Cardiac muscle cell (in vitro differentiated cells and primary cell): ENCODE measurements around the gene LRIG1. TPM values are rescaled to one million over a fixed set of nuclear protein-coding genes. Genes with fewer than 3 reads are reported as not detected.

ENCODE experiments used
- DNase-seq, 2 donors: peaks; one replicate each; pipeline versions ENCODE4 v3.0.0 to v3.0.0-alpha.2; 2010 to 2017; ENCODE audit warnings: low read depth in 1 of 2, low spot score in 1 of 2
- H3K27ac ChIP-seq: fragments of 200-600 bp; sonication (generic); 2 replicates; pipeline ENCODE4 v1.5.1; 2016
- H3K27me3 ChIP-seq: fragments of 200-600 bp; sonication (generic); 2 replicates; pipeline ENCODE4 v1.6.0; 2016; ENCODE audit warnings: control low read depth
- H3K36me3 ChIP-seq: fragments of 200-600 bp; sonication (generic); 2 replicates; pipeline ENCODE4 v1.5.1; 2016; ENCODE audit warnings: control low read depth
- H3K4me1 ChIP-seq: fragments of 200-600 bp; sonication (generic); 2 replicates; pipeline ENCODE4 v1.8.1; 2017; ENCODE audit warnings: low read depth, mild to moderate bottlenecking, mixed run types
- H3K4me3 ChIP-seq: fragments of 200-600 bp; sonication (generic); 2 replicates; pipeline ENCODE4 v1.5.1; 2016; ENCODE audit warnings: mild to moderate bottlenecking
- H3K9me3 ChIP-seq: fragments of 200-600 bp; sonication (generic); 2 replicates; pipeline ENCODE4 v1.5.1; 2017; ENCODE audit warnings: low read depth, mild to moderate bottlenecking, control low read depth
- polyA plus RNA-seq: library from polyadenylated mRNA; unstranded; fragments of >200 nt; fragmentation: Nextera tagmentation; extraction: Ambion mirVana; gene quantifications from 2 replicates; pipeline ENCODE4 v1.2.1, GENCODE V29; 2016
- total RNA-seq: library from RNA; depleted of rRNA; stranded (reverse); fragments of >200 nt; gene quantifications from 2 replicates; pipeline ENCODE4 v1.2.3, GENCODE V29; 2016
- TF ChIP-seq, protein P1 (sequence below): IDR thresholded peaks from 2 replicates; pipeline ENCODE4 v1.5.1; 2012; ENCODE audit warnings: low read depth, mild to moderate bottlenecking, low read length

Gene LRIG1
- total and polyA plus RNA-seq, 2 experiments from 2014 or later, result 27.8 to 51.1 TPM

DNA sequence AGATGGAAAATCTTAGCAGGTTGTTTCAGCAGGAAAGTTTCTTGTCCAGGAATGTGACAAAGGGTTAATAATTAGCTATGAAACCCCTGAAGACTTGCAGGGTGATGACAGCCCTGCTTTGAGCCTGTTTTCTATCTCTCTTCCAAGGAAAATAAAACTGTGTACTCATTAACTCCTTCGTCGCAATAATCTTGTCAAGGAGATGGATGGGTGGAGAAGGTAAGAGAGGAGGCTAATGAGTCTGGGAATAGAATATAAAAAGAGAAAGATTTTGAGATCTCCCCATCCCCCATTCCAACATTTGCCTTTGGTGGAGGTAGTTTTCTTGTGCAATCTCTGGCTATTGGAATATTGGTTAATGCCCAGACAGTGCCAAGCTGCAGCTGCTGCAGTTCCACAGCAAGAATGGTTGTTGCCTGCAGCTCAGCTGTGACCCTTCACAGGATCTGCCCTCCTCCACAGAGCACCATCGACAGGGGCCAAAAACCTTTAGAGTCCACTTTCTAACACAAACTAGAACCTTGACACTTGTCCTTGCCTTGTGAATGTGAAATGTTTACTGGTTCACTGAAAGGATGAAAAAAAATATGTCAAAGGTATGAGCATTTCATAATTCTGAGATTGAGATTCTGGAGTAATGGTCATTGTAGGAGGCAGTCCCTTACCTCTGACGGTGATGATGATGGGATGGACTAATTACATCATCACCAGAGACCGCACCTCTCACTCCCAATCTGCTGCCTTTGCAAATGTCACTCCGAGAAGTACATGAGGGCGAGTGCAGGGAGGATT is 4.2 kb upstream of the LRIG1 start:
- no peaks in the 10 kb centered on the region for H3K9me3 ChIP-seq
- peaks cover 51% of the 10 kb centered on the region for H3K4me1 ChIP-seq
- H3K27ac ChIP-seq, result peak overlapping the region; percentile 51
- no peaks in the 10 kb centered on the region for H3K27me3 ChIP-seq
- no peak overlapping the region for H3K4me3 ChIP-seq
- TF ChIP-seq, protein P1, sequence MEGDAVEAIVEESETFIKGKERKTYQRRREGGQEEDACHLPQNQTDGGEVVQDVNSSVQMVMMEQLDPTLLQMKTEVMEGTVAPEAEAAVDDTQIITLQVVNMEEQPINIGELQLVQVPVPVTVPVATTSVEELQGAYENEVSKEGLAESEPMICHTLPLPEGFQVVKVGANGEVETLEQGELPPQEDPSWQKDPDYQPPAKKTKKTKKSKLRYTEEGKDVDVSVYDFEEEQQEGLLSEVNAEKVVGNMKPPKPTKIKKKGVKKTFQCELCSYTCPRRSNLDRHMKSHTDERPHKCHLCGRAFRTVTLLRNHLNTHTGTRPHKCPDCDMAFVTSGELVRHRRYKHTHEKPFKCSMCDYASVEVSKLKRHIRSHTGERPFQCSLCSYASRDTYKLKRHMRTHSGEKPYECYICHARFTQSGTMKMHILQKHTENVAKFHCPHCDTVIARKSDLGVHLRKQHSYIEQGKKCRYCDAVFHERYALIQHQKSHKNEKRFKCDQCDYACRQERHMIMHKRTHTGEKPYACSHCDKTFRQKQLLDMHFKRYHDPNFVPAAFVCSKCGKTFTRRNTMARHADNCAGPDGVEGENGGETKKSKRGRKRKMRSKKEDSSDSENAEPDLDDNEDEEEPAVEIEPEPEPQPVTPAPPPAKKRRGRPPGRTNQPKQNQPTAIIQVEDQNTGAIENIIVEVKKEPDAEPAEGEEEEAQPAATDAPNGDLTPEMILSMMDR, result no peak
- no peak for DNase-seq
- no peaks in the 10 kb centered on the region for H3K36me3 ChIP-seq

DNA sequence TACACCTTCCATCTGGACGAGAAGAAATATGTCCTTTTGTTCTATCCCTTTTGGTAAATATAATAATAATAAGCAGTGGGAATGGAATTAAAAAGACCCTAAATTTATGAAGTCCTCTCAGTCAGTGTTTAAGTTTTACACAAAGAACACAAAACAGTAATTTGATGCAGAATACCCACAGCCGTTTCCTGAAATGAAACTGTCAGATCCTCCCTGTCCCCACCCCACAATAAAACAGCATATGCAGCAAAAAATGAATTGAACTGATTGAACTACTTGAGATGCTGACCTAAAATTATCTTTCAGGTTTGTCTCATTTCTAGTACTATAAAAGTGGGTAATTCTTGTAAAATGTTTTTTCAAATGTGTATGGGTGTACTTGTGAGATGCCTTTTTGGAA is 2.2 kb upstream of the LRIG1 start:
- TF ChIP-seq, protein P1, result no peak

DNA sequence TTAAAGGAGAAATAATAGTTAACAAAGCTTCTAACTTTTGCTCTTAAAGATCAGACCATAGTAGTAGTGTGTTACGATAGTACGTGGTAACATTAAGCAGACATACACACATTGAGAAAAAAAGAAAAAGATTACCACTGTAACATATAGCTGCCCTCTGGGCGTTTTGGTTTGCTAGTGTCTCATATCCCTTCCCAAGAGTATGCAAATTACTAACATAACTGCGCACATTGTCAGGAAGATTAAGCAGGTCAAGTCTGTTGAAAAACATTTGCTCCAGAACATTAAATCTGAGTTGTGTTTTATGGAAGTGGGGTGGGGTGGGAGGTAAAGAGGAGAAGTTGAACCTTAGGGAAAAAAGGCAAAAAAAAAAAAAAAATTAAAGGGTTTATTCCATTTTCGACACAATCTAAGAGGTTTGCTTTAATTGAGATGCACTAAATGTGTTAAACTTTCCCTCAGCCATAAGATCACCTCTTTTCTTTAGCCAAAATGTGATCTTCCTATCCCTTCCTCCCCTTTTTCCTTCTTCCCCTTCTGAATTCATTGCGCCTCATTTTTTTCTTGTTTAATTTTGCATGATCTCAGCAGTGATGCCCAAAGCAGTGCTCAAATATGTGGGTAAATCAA is 1.5 kb upstream of the LRIG1 start:
- Histone ChIP-seq H3K4me1 (peaks cover 59% of the 10 kb centered on the region), H3K36me3 (no peaks in the 10 kb centered on the region), H3K4me3 (no peak overlapping the region), H3K27ac (no peak overlapping the region), H3K27me3 (no peaks in the 10 kb centered on the region), H3K9me3 (no peaks in the 10 kb centered on the region)
- no peak for DNase-seq
- TF ChIP-seq, protein P1, result no peak

More for the DNA sequence above, 2.2 kb upstream of the LRIG1 start:
- Histone ChIP-seq H3K36me3 (no peaks in the 10 kb centered on the region), H3K9me3 (no peaks in the 10 kb centered on the region), H3K27ac (no peak overlapping the region), H3K4me3 (no peak overlapping the region), H3K27me3 (no peaks in the 10 kb centered on the region), H3K4me1 (peaks cover 60% of the 10 kb centered on the region)
- no peak for DNase-seq

DNA sequence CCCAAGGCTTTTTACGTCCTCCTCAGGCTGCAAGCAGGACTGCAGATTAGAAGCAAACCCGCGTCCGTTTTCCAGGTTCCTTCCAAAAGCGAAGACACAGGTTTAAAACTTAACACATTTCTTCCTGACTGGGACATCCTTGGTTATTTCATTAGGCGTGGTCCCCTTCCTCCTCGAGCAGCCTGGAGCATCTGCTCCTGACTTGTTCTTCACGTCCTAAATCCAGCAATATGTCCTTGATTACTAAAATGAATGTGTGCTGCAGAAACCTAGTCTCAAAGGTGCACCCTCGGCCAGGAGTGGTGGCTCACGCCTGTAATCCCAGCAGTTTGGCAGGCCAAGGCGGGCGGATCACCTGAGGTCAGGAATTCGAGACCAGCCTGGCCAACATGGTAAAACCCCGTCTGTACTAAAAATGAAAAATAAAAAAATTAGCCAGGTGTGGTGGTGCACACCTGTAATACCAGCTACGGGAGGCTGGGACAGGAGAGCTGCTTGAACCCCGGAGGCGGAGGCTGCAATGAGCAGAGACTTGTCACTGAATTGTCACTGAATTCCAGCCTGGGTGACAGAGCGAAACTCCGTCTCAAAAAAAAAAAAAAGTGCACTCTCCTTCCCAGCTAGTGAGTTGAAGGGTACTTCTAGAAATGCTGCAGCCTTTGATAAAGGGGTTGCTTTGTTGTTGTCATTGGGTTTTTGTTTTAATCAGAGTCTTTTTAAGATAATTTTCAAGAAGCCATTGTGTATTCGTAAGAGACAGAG is 842 bp upstream of the LRIG1 start:
- no peak for DNase-seq
- Histone ChIP-seq H3K4me1 (peaks cover 55% of the 10 kb centered on the region), H3K4me3 (peak overlapping the region; percentile 27), H3K9me3 (no peaks in the 10 kb centered on the region), H3K27ac (no peak overlapping the region), H3K36me3 (no peaks in the 10 kb centered on the region), H3K27me3 (no peaks in the 10 kb centered on the region)
- TF ChIP-seq, protein P1, result peak; percentile 31

DNA sequence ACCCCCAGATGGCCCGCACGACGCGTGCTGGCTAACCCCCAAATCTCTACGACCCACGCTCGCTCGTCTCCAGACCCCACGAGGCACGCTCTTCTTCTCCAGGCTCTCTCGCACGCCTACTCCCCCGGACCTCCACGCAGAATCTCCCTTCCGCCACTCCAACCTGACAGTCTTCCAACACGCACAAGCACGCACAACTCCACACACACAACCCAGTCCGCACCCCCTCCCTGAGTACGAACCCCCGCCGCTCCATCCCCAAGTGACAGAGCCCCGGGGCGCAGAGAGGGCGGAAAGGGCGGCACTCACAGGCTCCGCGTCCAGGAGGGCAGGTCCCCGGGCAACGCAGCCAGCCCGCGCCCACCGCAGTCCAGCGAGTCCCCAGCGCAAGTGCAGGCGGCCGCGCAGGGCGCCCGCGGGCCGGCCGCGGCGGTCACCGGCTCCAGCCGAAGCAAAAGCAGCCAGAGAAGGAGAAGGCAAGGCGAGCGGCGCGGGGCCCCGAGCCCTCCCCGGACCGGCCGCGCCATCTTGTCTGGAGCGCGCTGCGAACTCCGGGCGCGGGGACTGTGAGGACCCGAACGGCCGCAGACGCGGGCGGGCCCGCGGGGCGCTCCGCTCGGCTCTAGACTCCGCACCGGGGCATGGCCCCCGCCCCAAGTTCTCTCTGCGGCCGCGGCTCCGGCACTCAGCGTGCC is 794 bp downstream of the LRIG1 start:
- H3K4me3 ChIP-seq, result peak overlapping the region; percentile 87
- peak overlapping the region; percentile 74 for H3K27ac ChIP-seq
- DNase-seq, result peak; percentile 20 to 58
- TF ChIP-seq, protein P1, result no peak
- peaks cover 60% of the 10 kb centered on the region for H3K4me1 ChIP-seq
- H3K9me3 ChIP-seq, result no peaks in the 10 kb centered on the region
- H3K36me3 ChIP-seq, result no peaks in the 10 kb centered on the region
- no peaks in the 10 kb centered on the region for H3K27me3 ChIP-seq
